Progenitor cell of endocrine pancreas (in vitro differentiated cells): ENCODE results near the gene ZNF837. TPM values are rescaled to one million over a fixed set of nuclear protein-coding genes. Genes with fewer than 3 reads are reported as not detected.

Source experiments
- DNase-seq: peaks from one replicate; pipeline ENCODE4 v3.0.0; 2021; ENCODE audit warnings: low spot score; ENCODE audit not compliant: unreplicated experiment
- H3K27ac Mint-ChIP-seq: 2 replicates; pipeline ENCODE4 v1.8.0; 2021; ENCODE audit warnings: mild to moderate bottlenecking, moderate library complexity, mixed read lengths
- H3K27me3 Mint-ChIP-seq: 2 replicates; pipeline ENCODE4 v1.8.0; 2021; ENCODE audit warnings: mixed read lengths
- H3K36me3 Mint-ChIP-seq: 2 replicates; pipeline ENCODE4 v1.8.0; 2022; ENCODE audit warnings: mixed read lengths; ENCODE audit not compliant: insufficient read depth
- H3K4me1 Mint-ChIP-seq: 2 replicates; pipeline ENCODE4 v1.8.0; 2021; ENCODE audit warnings: low read depth, mixed read lengths
- H3K4me3 Mint-ChIP-seq: 2 replicates; pipeline ENCODE4 v1.8.0; 2021; ENCODE audit warnings: low read depth, mild to moderate bottlenecking, moderate library complexity, mixed read lengths
- H3K9me3 Mint-ChIP-seq: 2 replicates; pipeline ENCODE4 v1.8.0; 2021; ENCODE audit warnings: low read depth, mixed read lengths
- CTCF ChIP-seq: fragments of 200-600 bp; sonication (generic); IDR thresholded peaks from one replicate; pipeline ENCODE4 v1.5.0; 2021; ENCODE audit warnings: antibody characterized with exemption, mild to moderate bottlenecking; ENCODE audit not compliant: unreplicated experiment
- total RNA-seq: library from RNA; stranded (reverse); gene quantifications from 2 replicates; pipeline ENCODE4 v1.2.1, GENCODE V29; 2021

ZNF837 gene
- total RNA-seq, 1 donor from 2014 or later, result 6.1 TPM

- H3K27ac Mint-ChIP-seq, result no peak within 1 kb of the TSS
- H3K4me3 Mint-ChIP-seq, result no peak within 1 kb of the TSS
- no peak for DNase-seq
- H3K9me3 Mint-ChIP-seq, result no peaks in the 10 kb centered on the region
- peaks cover 2% of the 10 kb centered on the region for H3K4me1 Mint-ChIP-seq
- peaks cover 12% of the 10 kb centered on the region for H3K27me3 Mint-ChIP-seq
- TF ChIP-seq CTCF, result no peak
- H3K36me3 Mint-ChIP-seq, result peaks cover 3% of the 10 kb centered on the region
These were observed 27.8 kb downstream of the ZNF837 start, which contains the start of gene A1BG for GRCh38 chr19:58352760-58353671. Gene A1BG (minus strand): TSS chr19:58353492. CDS start chr19:58353437, 55 bp downstream.

GRCh38 chr19:58351990-58352755 is 28.7 kb downstream of the ZNF837 start:
- no peak overlapping the region for H3K4me3 Mint-ChIP-seq
- no peaks in the 10 kb centered on the region for H3K9me3 Mint-ChIP-seq
- no peak overlapping the region for H3K27ac Mint-ChIP-seq
- peaks cover 3% of the 10 kb centered on the region for H3K36me3 Mint-ChIP-seq
- TF ChIP-seq CTCF, result no peak
- no peak for DNase-seq
- H3K4me1 Mint-ChIP-seq, result peaks cover 3% of the 10 kb centered on the region
- H3K27me3 Mint-ChIP-seq, result peaks cover 17% of the 10 kb centered on the region

GRCh38 chr19:58351558-58351878 is 29.3 kb downstream of the ZNF837 start:
- peaks cover 3% of the 10 kb centered on the region for H3K4me1 Mint-ChIP-seq
- H3K36me3 Mint-ChIP-seq, result peaks cover 3% of the 10 kb centered on the region
- no peaks in the 10 kb centered on the region for H3K9me3 Mint-ChIP-seq
- no peak for TF ChIP-seq CTCF
- no peak for DNase-seq
- H3K27me3 Mint-ChIP-seq, result peaks cover 21% of the 10 kb centered on the region
- H3K27ac Mint-ChIP-seq, result no peak overlapping the region
- H3K4me3 Mint-ChIP-seq, result no peak overlapping the region

GRCh38 chr19:58350871-58351557 is 29.8 kb downstream of the ZNF837 start:
- no peaks in the 10 kb centered on the region for H3K9me3 Mint-ChIP-seq

More at GRCh38 chr19:58350871-58351557, 29.8 kb downstream of the ZNF837 start:
- H3K27ac Mint-ChIP-seq, result no peak overlapping the region
- no peak for DNase-seq
- peaks cover 3% of the 10 kb centered on the region for H3K4me1 Mint-ChIP-seq
- H3K4me3 Mint-ChIP-seq, result no peak overlapping the region
- peaks cover 3% of the 10 kb centered on the region for H3K36me3 Mint-ChIP-seq
- TF ChIP-seq CTCF, result no peak
- H3K27me3 Mint-ChIP-seq, result peaks cover 26% of the 10 kb centered on the region
